PC-9 (cell line): ENCODE measurements around the gene KRTAP9-9. TPM values are rescaled to one million over a fixed set of nuclear protein-coding genes. Genes with fewer than 3 reads are reported as not detected.

Experiments used
- BruUV-seq: library from RNA; stranded (reverse); fragments of 400-500 nt; replicated peaks from 2 replicates; lab custom pipeline; 2021; lab: Mats Ljungman, UMichigan
- CTCF ChIA-PET: fragments of 300-600 bp; sonication (Branson Sonifier 250); formaldehyde crosslinking; loops from one replicate; lab custom pipeline; 2022; ENCODE audit warnings: antibody characterized with exemption; lab: Charles Lee
- POLR2A ChIA-PET: fragments of 300-600 bp; sonication (Branson Sonifier 250); formaldehyde crosslinking; loops from one replicate; lab custom pipeline; 2022; ENCODE audit warnings: antibody characterized with exemption; ENCODE audit not compliant: unreplicated experiment; lab: Charles Lee
- DNase-seq, 2 experiments: peaks; one replicate each; pipeline versions ENCODE4 v3.0.0 to v3.0.0-alpha.2; 2015 to 2022; ENCODE audit warnings: mixed read lengths in 1 of 2
- H2AFZ ChIP-seq: fragments of 200-600 bp; sonication (generic); 2 replicates; pipeline ENCODE4 v1.8.1; 2017; ENCODE audit warnings: antibody characterized with exemption
- H3F3A ChIP-seq: fragments of 200-600 bp; sonication (generic); 2 replicates; pipeline ENCODE4 v1.8.1; 2017; ENCODE audit warnings: antibody characterized with exemption, mild to moderate bottlenecking, low read depth; ENCODE audit not compliant: insufficient read depth
- H3K27ac ChIP-seq: fragments of 200-600 bp; sonication (generic); 2 replicates; pipeline ENCODE4 v1.6.1; 2016; ENCODE audit warnings: mixed run types
- H3K27me3 ChIP-seq: fragments of 200-600 bp; sonication (generic); 2 replicates; pipeline ENCODE4 v1.6.1; 2016; ENCODE audit warnings: low read depth, mixed run types; ENCODE audit not compliant: insufficient read depth
- H3K36me3 ChIP-seq: fragments of 200-600 bp; sonication (generic); 2 replicates; pipeline ENCODE4 v1.6.1; 2016; ENCODE audit warnings: low read depth, mixed run types
- H3K4me1 ChIP-seq: fragments of 200-600 bp; sonication (generic); replicated peaks from 2 replicates; pipeline ENCODE4 v1.6.1; 2016; ENCODE audit warnings: mixed run types; ENCODE audit not compliant: insufficient read depth
- H3K4me2 ChIP-seq: fragments of 200-600 bp; sonication (generic); 2 replicates; pipeline ENCODE4 v1.6.1; 2017; ENCODE audit warnings: mixed run types
- H3K4me3 ChIP-seq: fragments of 200-600 bp; sonication (generic); 2 replicates; pipeline ENCODE4 v1.6.1; 2016; ENCODE audit warnings: mixed run types
- H3K79me2 ChIP-seq: fragments of 200-600 bp; sonication (generic); 2 replicates; pipeline ENCODE4 v1.6.1; 2017; ENCODE audit warnings: low read depth, mixed run types
- H3K9me2 ChIP-seq: fragments of 200-600 bp; sonication (generic); 2 replicates; pipeline ENCODE4 v1.8.1; 2017; ENCODE audit warnings: mild to moderate bottlenecking; ENCODE audit not compliant: insufficient read depth
- H3K9me3 ChIP-seq: fragments of 200-600 bp; sonication (generic); 2 replicates; pipeline ENCODE4 v1.8.1; 2016; ENCODE audit warnings: low read depth; ENCODE audit not compliant: insufficient read depth
- H4K20me1 ChIP-seq: fragments of 200-600 bp; sonication (generic); 2 replicates; pipeline ENCODE4 v1.8.1; 2017; ENCODE audit not compliant: insufficient read depth
- EZH2 ChIP-seq: fragments of 200-600 bp; sonication (generic); IDR thresholded peaks from 2 replicates; pipeline ENCODE4 v1.8.0; 2017; ENCODE audit warnings: antibody characterized with exemption, low read depth
- intact Hi-C: fragments of 100-400 bp; cut with micrococcal nuclease; formaldehyde crosslinking; loops from one replicate; pipeline ENCODE4 v1.10.0; 2022; ENCODE audit not compliant: unreplicated experiment
- total RNA-seq: library from RNA; stranded (reverse); gene quantifications from 2 replicates; pipeline ENCODE4 v1.2.3, GENCODE V29; 2021
- TF ChIP-seq, protein P1 (sequence below): fragments of 200-600 bp; sonication (generic); conservative IDR thresholded peaks from 2 replicates; pipeline ENCODE4 v1.6.1; 2017; ENCODE audit warnings: mixed run types, antibody characterized with exemption, mild to moderate bottlenecking, moderate library complexity

Gene KRTAP9-9
- total RNA-seq, 1 experiment from 2014 or later, result not detected

DNA sequence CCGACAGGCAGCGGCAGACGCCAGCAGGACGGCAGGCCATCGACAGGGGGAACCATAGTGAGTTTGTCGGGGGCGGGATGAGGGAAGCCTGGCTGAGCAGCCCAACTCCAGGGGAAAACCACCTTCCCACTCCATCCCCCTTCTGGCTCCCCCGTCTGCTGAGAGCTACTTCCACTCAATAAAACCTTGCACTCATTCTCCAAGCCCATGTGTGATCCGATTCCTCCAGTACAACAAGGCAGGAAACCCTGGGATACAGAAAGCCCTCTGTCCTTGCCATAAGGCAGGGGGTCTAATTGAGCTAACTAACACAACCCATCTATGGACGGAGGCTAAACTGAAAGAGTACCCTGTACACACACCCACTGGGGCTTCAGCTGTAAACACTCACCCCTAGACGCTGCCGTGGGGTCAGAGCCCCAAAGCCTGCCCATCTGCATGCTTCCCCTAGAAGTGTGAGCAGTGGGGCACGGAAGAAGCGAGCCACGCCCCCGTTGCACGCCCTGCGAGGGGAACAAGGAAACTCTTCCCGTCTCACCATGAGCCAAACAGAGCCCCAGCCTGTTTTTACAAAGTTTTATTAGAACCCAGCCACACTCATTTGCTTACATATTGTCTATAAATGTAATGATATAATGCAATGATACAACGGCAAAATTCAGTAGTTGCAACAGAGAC lies 43.4 kb downstream of the KRTAP9-9 start:
- Histone ChIP-seq H3K27ac (no peak overlapping the region), H2AFZ (no peak overlapping the region), H3K36me3 (no peaks in the 10 kb centered on the region), H3K9me3 (no peaks in the 10 kb centered on the region), H3K4me1 (no peaks in the 10 kb centered on the region), H3F3A (no peaks in the 10 kb centered on the region), H4K20me1 (no peaks in the 10 kb centered on the region), H3K4me3 (no peak overlapping the region), H3K79me2 (no peaks in the 10 kb centered on the region), H3K27me3 (no peaks in the 10 kb centered on the region), H3K4me2 (no peak overlapping the region), H3K9me2 (no peaks in the 10 kb centered on the region)
- no peak for DNase-seq
- TF ChIP-seq, protein P1, sequence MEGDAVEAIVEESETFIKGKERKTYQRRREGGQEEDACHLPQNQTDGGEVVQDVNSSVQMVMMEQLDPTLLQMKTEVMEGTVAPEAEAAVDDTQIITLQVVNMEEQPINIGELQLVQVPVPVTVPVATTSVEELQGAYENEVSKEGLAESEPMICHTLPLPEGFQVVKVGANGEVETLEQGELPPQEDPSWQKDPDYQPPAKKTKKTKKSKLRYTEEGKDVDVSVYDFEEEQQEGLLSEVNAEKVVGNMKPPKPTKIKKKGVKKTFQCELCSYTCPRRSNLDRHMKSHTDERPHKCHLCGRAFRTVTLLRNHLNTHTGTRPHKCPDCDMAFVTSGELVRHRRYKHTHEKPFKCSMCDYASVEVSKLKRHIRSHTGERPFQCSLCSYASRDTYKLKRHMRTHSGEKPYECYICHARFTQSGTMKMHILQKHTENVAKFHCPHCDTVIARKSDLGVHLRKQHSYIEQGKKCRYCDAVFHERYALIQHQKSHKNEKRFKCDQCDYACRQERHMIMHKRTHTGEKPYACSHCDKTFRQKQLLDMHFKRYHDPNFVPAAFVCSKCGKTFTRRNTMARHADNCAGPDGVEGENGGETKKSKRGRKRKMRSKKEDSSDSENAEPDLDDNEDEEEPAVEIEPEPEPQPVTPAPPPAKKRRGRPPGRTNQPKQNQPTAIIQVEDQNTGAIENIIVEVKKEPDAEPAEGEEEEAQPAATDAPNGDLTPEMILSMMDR, result no peak
- TF ChIP-seq EZH2, result no peak
- ChIA-PET CTCF (no interaction called here), POLR2A (no interaction called here)
- intact Hi-C loops, result no loop called here
- no TSS peak for BruUV-seq

DNA sequence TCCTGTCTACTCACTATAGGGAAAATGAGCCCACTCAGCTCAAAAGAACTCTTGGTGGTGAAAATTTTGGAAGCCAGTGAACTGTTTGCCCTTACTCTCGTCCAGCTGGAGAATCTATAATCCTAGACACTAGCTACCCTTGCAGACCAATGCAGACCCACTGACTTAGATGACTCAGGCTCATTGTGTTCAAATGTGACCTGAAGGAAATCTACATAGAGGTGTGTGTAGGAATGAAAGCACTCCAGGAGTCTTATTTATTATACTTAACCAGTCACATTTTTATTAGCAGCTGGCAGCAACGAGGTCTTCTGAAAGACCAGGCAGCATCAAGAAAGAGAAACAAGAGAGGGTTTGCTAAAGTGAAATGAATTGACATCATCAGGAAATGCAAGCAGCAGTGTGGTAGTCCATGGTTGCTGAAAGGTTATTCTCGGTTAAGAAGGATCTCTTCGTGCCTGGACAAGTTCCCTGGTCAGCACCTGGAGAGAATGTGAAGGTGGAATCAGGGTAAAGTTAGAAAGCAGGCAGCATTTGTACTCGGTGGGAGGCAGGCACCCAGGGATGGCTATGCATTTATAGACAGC lies 46.1 kb downstream of the KRTAP9-9 start:
- no peaks in the 10 kb centered on the region for H3K9me3 ChIP-seq
- H3K79me2 ChIP-seq, result no peaks in the 10 kb centered on the region
- no peaks in the 10 kb centered on the region for H4K20me1 ChIP-seq
- no peak overlapping the region for H2AFZ ChIP-seq
- H3K27ac ChIP-seq, result no peak overlapping the region
- no peak for TF ChIP-seq EZH2
- TF ChIP-seq, protein P1, result no peak
- H3K4me3 ChIP-seq, result no peak overlapping the region
- H3F3A ChIP-seq, result no peaks in the 10 kb centered on the region
- CTCF ChIA-PET, result no interaction called here
- H3K4me2 ChIP-seq, result no peak overlapping the region
- DNase-seq, result no peak
- no peaks in the 10 kb centered on the region for H3K27me3 ChIP-seq
- intact Hi-C loops, result no loop called here
- BruUV-seq, result no TSS peak
- no peaks in the 10 kb centered on the region for H3K4me1 ChIP-seq
- H3K9me2 ChIP-seq, result no peaks in the 10 kb centered on the region
- H3K36me3 ChIP-seq, result no peaks in the 10 kb centered on the region
- POLR2A ChIA-PET, result interaction anchor here (0.6 kb wide), 1 partner anchor 89 kb away, joined by 4 read pairs; no protein-coding TSS in a partner anchor

DNA sequence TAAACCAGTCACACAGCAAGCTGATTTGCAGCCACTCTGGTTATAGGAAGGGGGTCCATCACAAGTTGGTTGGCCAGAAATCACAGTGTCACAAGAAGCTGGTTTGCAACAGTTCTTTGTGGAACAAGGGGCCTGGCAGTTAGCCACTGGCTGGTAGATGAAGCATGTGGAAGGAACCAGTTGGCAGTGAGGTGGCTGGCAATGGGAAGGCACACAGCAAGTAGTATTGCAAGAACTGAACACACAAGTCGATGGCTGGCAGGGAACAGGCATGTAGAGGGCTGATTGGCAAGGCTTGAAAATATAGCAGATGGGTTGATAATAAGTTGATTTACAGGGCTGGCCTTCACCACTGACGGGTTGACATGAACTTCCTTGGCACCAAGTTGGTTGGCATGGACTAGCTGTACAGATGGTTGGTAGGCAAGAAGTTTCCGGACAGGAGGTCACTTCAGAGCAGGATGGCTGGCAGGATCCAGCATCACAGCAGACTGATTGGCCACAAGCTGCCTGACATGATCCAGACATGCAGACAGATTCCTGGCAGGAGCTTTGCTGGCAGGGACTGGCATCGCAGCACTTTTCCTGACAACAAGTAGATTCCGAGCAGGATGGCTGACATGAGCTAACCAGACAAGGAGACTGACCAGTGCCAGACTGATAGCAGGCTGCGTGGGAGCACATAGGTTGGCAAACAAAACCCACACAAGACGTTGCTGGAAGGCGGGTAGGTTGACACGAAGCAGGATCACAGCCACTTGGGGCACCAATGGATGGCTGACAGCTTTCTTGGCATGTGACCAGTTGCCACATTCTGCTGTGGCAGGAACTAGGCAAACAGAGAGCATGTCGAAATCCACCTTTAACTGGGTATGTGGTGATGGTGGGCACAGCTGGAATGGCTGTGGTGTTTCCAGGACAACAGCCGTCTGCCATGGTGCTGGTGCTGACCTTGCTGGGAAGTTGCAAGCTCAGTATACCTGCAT lies 47.0 kb downstream of the KRTAP9-9 start, which contains the start of gene KRTAP29-1:
Gene KRTAP29-1 (minus strand): TSS at position 936 of the 986 bp plus-strand sequence. CDS start 0 bp downstream, at position 936.
- no peaks in the 10 kb centered on the region for H4K20me1 ChIP-seq
- POLR2A ChIA-PET, result no interaction called here

More for the DNA sequence above, 47.0 kb downstream of the KRTAP9-9 start, which contains the start of gene KRTAP29-1:
- Histone ChIP-seq H3K4me3 (no peak within 1 kb of the TSS), H3F3A (no peaks in the 10 kb centered on the region), H3K9me2 (no peaks in the 10 kb centered on the region), H3K79me2 (no peaks in the 10 kb centered on the region), H3K4me1 (no peaks in the 10 kb centered on the region), H3K36me3 (no peaks in the 10 kb centered on the region), H3K27ac (no peak within 1 kb of the TSS), H3K4me2 (no peak within 1 kb of the TSS), H3K27me3 (no peaks in the 10 kb centered on the region), H3K9me3 (no peaks in the 10 kb centered on the region), H2AFZ (no peak within 1 kb of the TSS)
- CTCF ChIA-PET, result no interaction called here
- BruUV-seq, result no TSS peak
- intact Hi-C loops, result no loop called here
- DNase-seq, result no peak
- TF ChIP-seq, protein P1, result no peak
- no peak for TF ChIP-seq EZH2
